Measurements from ENCODE around the gene UBE2QL1.

The UBE2QL1 gene

GRCh38 chr5:6469836-6470235 lies 21.2 kb downstream of the UBE2QL1 start:
- TF ChIP-seq, protein P1, sequence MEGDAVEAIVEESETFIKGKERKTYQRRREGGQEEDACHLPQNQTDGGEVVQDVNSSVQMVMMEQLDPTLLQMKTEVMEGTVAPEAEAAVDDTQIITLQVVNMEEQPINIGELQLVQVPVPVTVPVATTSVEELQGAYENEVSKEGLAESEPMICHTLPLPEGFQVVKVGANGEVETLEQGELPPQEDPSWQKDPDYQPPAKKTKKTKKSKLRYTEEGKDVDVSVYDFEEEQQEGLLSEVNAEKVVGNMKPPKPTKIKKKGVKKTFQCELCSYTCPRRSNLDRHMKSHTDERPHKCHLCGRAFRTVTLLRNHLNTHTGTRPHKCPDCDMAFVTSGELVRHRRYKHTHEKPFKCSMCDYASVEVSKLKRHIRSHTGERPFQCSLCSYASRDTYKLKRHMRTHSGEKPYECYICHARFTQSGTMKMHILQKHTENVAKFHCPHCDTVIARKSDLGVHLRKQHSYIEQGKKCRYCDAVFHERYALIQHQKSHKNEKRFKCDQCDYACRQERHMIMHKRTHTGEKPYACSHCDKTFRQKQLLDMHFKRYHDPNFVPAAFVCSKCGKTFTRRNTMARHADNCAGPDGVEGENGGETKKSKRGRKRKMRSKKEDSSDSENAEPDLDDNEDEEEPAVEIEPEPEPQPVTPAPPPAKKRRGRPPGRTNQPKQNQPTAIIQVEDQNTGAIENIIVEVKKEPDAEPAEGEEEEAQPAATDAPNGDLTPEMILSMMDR (IDR thresholded peaks at IDR 0.05; ENCODE audit: extremely low read depth, missing control alignments) = no peak
- DNase-seq (ENCODE audit: low spot score) = no peak

- no peak for DNase-seq (ENCODE audit: low spot score)
- TF ChIP-seq, protein P1 (IDR thresholded peaks at IDR 0.05; ENCODE audit: extremely low read depth, missing control alignments) = no peak
Observed at GRCh38 chr5:6470672-6471071, 22.0 kb downstream of the UBE2QL1 start.

- DNase-seq (ENCODE audit: low spot score) = no peak
- TF ChIP-seq, protein P1 (IDR thresholded peaks at IDR 0.05; ENCODE audit: extremely low read depth, missing control alignments) = no peak
Observed at GRCh38 chr5:6471252-6471651, 22.6 kb downstream of the UBE2QL1 start.

DNA sequence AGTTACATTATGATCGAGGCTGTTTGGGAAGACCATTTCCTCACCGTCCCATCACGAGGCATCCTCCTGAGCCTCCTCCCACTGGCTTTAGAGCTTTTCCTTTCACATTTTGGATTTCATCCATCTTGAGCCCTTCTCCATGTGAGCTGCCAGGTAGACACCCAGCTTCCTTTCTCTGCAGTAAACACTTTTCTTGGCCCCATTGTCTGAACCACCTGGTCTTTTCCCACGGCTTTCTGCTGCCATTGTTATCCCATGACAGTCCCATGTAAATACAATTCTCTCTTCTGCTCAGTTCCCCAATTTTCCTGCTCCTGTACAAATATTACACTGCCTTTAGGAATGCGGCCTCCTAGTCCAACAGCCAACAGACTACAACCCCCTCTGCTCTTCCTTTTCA lies 24.1 kb downstream of the UBE2QL1 start:
- TF ChIP-seq, protein P1 (IDR thresholded peaks at IDR 0.05; ENCODE audit: extremely low read depth, missing control alignments) = no peak
- DNase-seq (ENCODE audit: low spot score) = no peak

DNA sequence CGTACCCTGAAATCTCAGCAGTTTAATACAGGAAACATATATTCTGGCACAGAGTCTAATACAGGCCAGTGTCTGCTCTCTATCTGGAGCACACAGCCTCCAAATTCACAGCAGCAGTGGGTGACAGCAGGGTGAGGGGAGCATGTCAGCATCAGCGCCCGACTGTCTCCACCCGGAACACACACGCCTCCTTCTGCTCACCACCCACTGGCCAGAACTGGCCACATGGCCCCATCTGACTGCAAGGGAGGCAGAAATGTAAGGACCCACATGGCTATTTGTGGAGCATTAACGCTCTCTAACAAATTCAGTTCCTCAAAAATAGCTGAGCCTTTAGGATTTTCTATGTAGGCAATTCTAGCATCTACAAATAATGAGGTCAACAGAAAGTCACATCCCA lies 24.6 kb downstream of the UBE2QL1 start:
- DNase-seq (ENCODE audit: low spot score) = no peak
- TF ChIP-seq, protein P1 (IDR thresholded peaks at IDR 0.05; ENCODE audit: extremely low read depth, missing control alignments) = no peak

DNA sequence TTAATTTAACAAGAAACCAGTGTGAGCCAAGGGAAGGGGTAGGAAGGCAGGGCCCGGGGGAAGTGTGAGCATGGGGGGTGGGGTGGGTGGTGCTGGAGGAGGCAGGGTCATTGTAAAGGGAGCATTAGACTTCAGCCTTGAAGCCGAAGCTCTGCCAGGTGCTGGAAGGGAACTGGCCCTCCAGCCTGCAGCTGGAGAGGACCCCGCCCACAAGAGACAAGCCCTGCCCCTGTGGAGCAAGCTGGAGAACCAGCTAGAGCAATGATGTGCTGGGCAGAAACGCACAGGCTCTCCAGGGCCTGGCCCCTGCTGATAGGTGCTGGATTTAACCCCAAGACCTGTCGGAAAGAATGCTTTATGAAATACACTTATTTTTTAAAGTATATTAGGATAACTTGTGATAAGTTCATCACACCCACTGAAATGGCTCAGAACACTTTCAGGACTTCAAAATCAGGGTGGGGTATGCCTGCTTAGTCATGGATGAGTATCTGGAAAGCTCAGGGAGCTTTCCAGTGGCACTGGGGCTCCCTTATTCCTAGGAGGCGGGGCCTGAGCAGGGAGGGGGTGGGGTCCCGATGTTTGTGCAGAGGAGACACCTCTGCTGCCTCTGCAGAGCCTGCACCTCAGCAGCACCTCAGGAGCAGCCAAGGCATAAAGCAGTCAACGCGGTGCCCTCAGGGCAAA lies 27.1 kb downstream of the UBE2QL1 start:
- TF ChIP-seq, protein P1 (IDR thresholded peaks at IDR 0.05; ENCODE audit: extremely low read depth, missing control alignments) = no peak
- no peak for DNase-seq (ENCODE audit: low spot score)

DNA sequence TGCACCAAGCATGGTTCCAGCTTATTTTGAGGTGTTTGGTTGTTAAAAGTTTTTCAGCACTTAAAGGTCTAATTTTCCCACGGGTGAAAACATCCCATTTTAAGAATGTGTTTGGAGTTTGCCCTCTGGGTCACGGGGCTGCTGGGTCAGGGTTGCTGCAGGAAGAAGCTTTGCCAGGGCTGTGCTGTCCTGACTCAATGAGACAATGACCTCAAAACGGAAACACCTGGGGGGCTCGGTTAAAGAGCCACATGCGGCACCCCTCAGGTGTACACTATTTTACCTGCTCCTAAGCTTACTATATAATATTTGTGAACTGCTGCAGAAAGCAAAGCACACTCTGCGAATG lies 27.6 kb downstream of the UBE2QL1 start:
- DNase-seq (ENCODE audit: low spot score) = no peak

More for the DNA sequence above, 27.6 kb downstream of the UBE2QL1 start:
- TF ChIP-seq, protein P1 (IDR thresholded peaks at IDR 0.05; ENCODE audit: extremely low read depth, missing control alignments) = no peak

All from GM20000 (cell line).